CD4-positive, alpha-beta T cell (primary cell): ENCODE data around the gene FOXB1. TPM values are rescaled to one million over a fixed set of nuclear protein-coding genes. Genes with fewer than 3 reads are reported as not detected.

Source experiments
- ATAC-seq: fragments of 200-7000 bp; cut with Tn5 transposase; one replicate; pipeline ENCODE4 v1.10.0; 2022; ENCODE audit warnings: mild to moderate bottlenecking; ENCODE audit not compliant: poor library complexity
- CTCF ChIA-PET: fragments of 350-600 bp; sonication (Branson Sonifier 250); formaldehyde crosslinking; loops from one replicate; lab custom pipeline; 2021; ENCODE audit warnings: antibody characterized with exemption, inconsistent platforms; lab: Charles Lee
- POLR2A ChIA-PET: fragments of 350-600 bp; sonication (Branson Sonifier 250); formaldehyde crosslinking; loops from one replicate; lab custom pipeline; 2021; ENCODE audit warnings: antibody characterized with exemption, inconsistent platforms; lab: Charles Lee
- DNase-seq, 14 experiments: peaks; one replicate each; pipeline ENCODE4 v3.0.0-alpha.2; 2013 to 2020; ENCODE audit warnings: mixed read lengths in 2 of 14
- H3K27ac ChIP-seq, 2 donors: one replicate each; pipeline versions ENCODE4 v1.5.1 to v1.7.0; 2013; ENCODE audit warnings: low read length in 2 of 2, low read depth in 1 of 2, mild to moderate bottlenecking in 1 of 2
- H3K27me3 ChIP-seq, 2 experiments: 1 replicate in 1 of 2; 2 replicates in 1 of 2; pipeline versions ENCODE4 v1.6.1 to v1.7.0; 2013; ENCODE audit warnings: low read length in 2 of 2, control low read depth in 1 of 2, mild to moderate bottlenecking in 1 of 2, moderate library complexity in 1 of 2; ENCODE audit not compliant: insufficient read depth in 2 of 2, control insufficient read depth in 1 of 2
- H3K36me3 ChIP-seq: one replicate; pipeline ENCODE4 v1.6.1; 2013; ENCODE audit warnings: low read length, control low read depth; ENCODE audit not compliant: insufficient read depth
- H3K4me1 ChIP-seq: one replicate; pipeline ENCODE4 v1.6.1; 2013; ENCODE audit warnings: low read length, control low read depth; ENCODE audit not compliant: insufficient read depth
- H3K4me3 ChIP-seq: one replicate; pipeline ENCODE4 v1.5.1; 2013; ENCODE audit warnings: mild to moderate bottlenecking, low read length, moderate library complexity
- H3K9me3 ChIP-seq, 2 experiments: 1 replicate in 1 of 2; 2 replicates in 1 of 2; pipeline versions ENCODE4 v1.6.1 to v1.7.0; 2013; ENCODE audit warnings: low read length in 2 of 2, mild to moderate bottlenecking in 2 of 2, control low read depth in 1 of 2, moderate library complexity in 1 of 2; ENCODE audit not compliant: control insufficient read depth in 1 of 2, insufficient read depth in 1 of 2
- H3K27ac Mint-ChIP-seq: one replicate; pipeline ENCODE4 v1.8.0; 2020; ENCODE audit warnings: mixed read lengths
- H3K27me3 Mint-ChIP-seq: one replicate; pipeline ENCODE4 v1.8.0; 2021; ENCODE audit warnings: mixed read lengths
- H3K36me3 Mint-ChIP-seq: one replicate; pipeline ENCODE4 v1.8.0; 2021; ENCODE audit warnings: low read depth, mixed read lengths
- H3K4me1 Mint-ChIP-seq: one replicate; pipeline ENCODE4 v1.8.0; 2021; ENCODE audit warnings: low read depth, mixed read lengths
- H3K4me3 Mint-ChIP-seq: one replicate; pipeline ENCODE4 v1.8.0; 2020; ENCODE audit warnings: mild to moderate bottlenecking, mixed read lengths
- H3K9me3 Mint-ChIP-seq: one replicate; pipeline ENCODE4 v1.8.0; 2020; ENCODE audit warnings: mixed read lengths
- intact Hi-C, 2 experiments: fragments of 100-400 bp; cut with DNase I in 1 of 2; cut with micrococcal nuclease in 1 of 2; formaldehyde crosslinking; loops; one replicate each; pipeline versions ENCODE4 v1.15.1 to v1.9.0; 2023 to 2025; cut with DNase I, micrococcal nuclease
- total RNA-seq, 174 experiments: library from RNA in 2 of 174; stranded (reverse) in 2 of 174; gene quantifications; one replicate each; pipeline ENCODE4 v1.2.3 and lab custom pipeline; 2021 to 2026
- TF ChIP-seq, protein P1 (sequence below): fragments of 200-600 bp; IDR thresholded peaks from one replicate; pipeline ENCODE4 v1.8.0; 2022; ENCODE audit warnings: antibody characterized with exemption, mild to moderate bottlenecking

The FOXB1 gene
- total RNA-seq, 2 experiments from 2014 or later, result 0.14 to 0.19 TPM

DNA sequence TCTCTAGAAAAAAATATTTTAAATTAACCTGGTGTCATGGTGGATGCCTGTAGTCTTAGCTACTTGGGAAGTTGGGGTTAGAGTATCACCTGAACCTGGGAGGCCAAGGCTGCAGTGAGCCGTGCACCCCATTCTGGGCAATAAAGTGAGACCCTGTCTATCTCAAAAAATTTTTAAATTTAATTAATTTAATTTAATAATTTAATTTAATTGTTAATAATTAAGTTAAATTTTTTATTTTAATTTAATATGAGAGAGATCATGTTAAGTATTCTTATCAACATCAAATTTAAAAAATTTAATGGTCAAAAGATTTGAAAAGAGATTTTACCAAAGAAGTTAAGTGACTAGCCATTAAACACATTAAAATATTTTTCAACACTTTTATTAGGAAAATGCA lies 40.8 kb upstream of the FOXB1 start:
- Mint-ChIP-seq H3K4me3 (no peak overlapping the region), H3K27ac (no peak overlapping the region), H3K9me3 (peaks cover 8% of the 10 kb centered on the region), H3K4me1 (no peaks in the 10 kb centered on the region), H3K27me3 (peaks cover 4% of the 10 kb centered on the region), H3K36me3 (peaks cover 12% of the 10 kb centered on the region)
- Histone ChIP-seq H3K27ac (no peak overlapping the region), H3K4me3 (no peak overlapping the region), H3K9me3 (peaks cover 13 to 27% of the 10 kb centered on the region in 2 experiments), H3K27me3 (peaks cover 0 to 3% of the 10 kb centered on the region in 2 experiments), H3K4me1 (no peaks in the 10 kb centered on the region), H3K36me3 (no peaks in the 10 kb centered on the region)
- ATAC-seq, result no peak
- intact Hi-C loops, result no loop called here
- ChIA-PET POLR2A (no interaction called here), CTCF (no interaction called here)
- TF ChIP-seq, protein P1, sequence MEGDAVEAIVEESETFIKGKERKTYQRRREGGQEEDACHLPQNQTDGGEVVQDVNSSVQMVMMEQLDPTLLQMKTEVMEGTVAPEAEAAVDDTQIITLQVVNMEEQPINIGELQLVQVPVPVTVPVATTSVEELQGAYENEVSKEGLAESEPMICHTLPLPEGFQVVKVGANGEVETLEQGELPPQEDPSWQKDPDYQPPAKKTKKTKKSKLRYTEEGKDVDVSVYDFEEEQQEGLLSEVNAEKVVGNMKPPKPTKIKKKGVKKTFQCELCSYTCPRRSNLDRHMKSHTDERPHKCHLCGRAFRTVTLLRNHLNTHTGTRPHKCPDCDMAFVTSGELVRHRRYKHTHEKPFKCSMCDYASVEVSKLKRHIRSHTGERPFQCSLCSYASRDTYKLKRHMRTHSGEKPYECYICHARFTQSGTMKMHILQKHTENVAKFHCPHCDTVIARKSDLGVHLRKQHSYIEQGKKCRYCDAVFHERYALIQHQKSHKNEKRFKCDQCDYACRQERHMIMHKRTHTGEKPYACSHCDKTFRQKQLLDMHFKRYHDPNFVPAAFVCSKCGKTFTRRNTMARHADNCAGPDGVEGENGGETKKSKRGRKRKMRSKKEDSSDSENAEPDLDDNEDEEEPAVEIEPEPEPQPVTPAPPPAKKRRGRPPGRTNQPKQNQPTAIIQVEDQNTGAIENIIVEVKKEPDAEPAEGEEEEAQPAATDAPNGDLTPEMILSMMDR, result no peak
- no peak for DNase-seq

DNA sequence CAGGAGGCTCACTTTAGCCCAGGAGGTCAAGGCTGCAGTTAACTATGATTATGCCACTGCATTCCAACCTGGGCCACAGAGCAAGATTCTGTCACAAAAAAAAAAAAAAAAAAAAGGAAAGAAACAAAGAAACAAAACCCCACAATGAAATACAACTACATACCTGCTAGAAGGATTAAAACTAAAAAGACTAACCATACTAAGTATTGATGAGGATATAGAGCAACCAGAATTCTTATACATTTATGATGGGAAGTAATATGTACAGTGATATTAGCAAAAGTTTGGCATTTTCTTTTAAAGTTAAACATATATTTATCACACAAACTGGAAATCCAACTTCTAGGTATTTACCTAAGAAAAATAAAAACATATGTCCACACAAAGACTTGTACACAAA lies 40.2 kb upstream of the FOXB1 start:
- H3K27ac ChIP-seq, result no peak overlapping the region
- CTCF ChIA-PET, result no interaction called here
- TF ChIP-seq, protein P1, result no peak
- H3K9me3 Mint-ChIP-seq, result peaks cover 8% of the 10 kb centered on the region
- H3K27ac Mint-ChIP-seq, result no peak overlapping the region
- DNase-seq, result no peak
- H3K27me3 ChIP-seq, result peaks cover 0 to 3% of the 10 kb centered on the region in 2 experiments
- H3K36me3 Mint-ChIP-seq, result peaks cover 12% of the 10 kb centered on the region
- no peaks in the 10 kb centered on the region for H3K36me3 ChIP-seq
- H3K4me1 Mint-ChIP-seq, result no peaks in the 10 kb centered on the region
- no peaks in the 10 kb centered on the region for H3K4me1 ChIP-seq
- POLR2A ChIA-PET, result no interaction called here
- intact Hi-C loops, result no loop called here
- H3K4me3 Mint-ChIP-seq, result no peak overlapping the region
- no peak overlapping the region for H3K4me3 ChIP-seq
- ATAC-seq, result no peak
- peaks cover 13 to 27% of the 10 kb centered on the region in 2 experiments for H3K9me3 ChIP-seq
- H3K27me3 Mint-ChIP-seq, result peaks cover 4% of the 10 kb centered on the region

DNA sequence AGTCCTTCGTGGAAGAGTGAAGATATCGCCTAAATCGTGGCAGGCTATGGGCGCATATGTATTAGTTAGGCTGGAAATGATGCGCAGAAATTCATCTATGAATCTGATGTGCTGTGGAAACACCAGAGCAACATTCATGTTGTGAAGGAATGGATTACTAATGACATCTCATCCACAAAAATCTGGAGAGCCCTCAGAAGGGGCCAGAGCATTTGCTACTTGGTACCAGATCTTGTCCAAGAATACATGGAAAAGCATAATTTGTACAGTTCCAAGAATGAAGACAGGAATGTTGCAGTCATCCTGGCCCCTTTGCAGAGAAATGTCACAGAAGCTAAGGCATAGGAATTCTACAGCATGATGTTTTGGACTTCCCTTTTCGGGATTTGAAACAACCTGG lies 38.4 kb upstream of the FOXB1 start:
- H3K9me3 Mint-ChIP-seq, result peaks cover 8% of the 10 kb centered on the region
- H3K4me1 Mint-ChIP-seq, result no peaks in the 10 kb centered on the region
- no peak overlapping the region for H3K27ac Mint-ChIP-seq
- H3K27ac ChIP-seq, result no peak overlapping the region
- DNase-seq (no peak), ATAC-seq (no peak)
- no peak overlapping the region for H3K4me3 Mint-ChIP-seq
- TF ChIP-seq, protein P1, result no peak
- H3K27me3 ChIP-seq, result peaks cover 0 to 3% of the 10 kb centered on the region in 2 experiments
- peaks cover 6% of the 10 kb centered on the region for H3K36me3 Mint-ChIP-seq
- CTCF ChIA-PET, result no interaction called here
- peaks cover 4 to 13% of the 10 kb centered on the region in 2 experiments for H3K9me3 ChIP-seq
- no peaks in the 10 kb centered on the region for H3K36me3 ChIP-seq
- H3K27me3 Mint-ChIP-seq, result peaks cover 4% of the 10 kb centered on the region
- intact Hi-C loops, result no loop called here
- H3K4me3 ChIP-seq, result no peak overlapping the region
- POLR2A ChIA-PET, result no interaction called here
- no peaks in the 10 kb centered on the region for H3K4me1 ChIP-seq
